ENCODE measurements around the gene COPG2. TPM values are rescaled to one million over a fixed set of nuclear protein-coding genes. Genes with fewer than 3 reads are reported as not detected.

Gene COPG2
- total RNA-seq, 1 donor from 2014 or later, result 16.9 TPM

- H3K4me1 ChIP-seq, result no peaks in the 10 kb centered on the region
- peaks cover 10% of the 10 kb centered on the region for H3K9me3 ChIP-seq
- H3K27ac ChIP-seq, result no peak overlapping the region
- DNase-seq, result no peak
- intact Hi-C loops (cut with DNase I), result no loop called here
- no peak for TF ChIP-seq CTCF (IDR thresholded peaks at IDR 0.05)
- ATAC-seq, result no peak
- no peaks in the 10 kb centered on the region for H3K36me3 ChIP-seq
- no peaks in the 10 kb centered on the region for H3K27me3 ChIP-seq (ENCODE audit: low read depth)
- H3K4me3 ChIP-seq, result no peak overlapping the region
Observed at GRCh38 chr7:130476297-130477150, 192.0 kb downstream of the COPG2 start.

GRCh38 chr7:130475776-130476175, 192.8 kb downstream of the COPG2 start:
- intact Hi-C loops (cut with DNase I), result no loop called here
- DNase-seq (no peak), ATAC-seq (no peak)
- no peak for TF ChIP-seq CTCF (IDR thresholded peaks at IDR 0.05)
- Histone ChIP-seq H3K27ac (no peak overlapping the region), H3K36me3 (no peaks in the 10 kb centered on the region), H3K27me3 (ENCODE audit: low read depth) (no peaks in the 10 kb centered on the region), H3K4me1 (no peaks in the 10 kb centered on the region), H3K4me3 (no peak overlapping the region), H3K9me3 (peaks cover 10% of the 10 kb centered on the region)

GRCh38 chr7:130473876-130474275, 194.7 kb downstream of the COPG2 start:
- Histone ChIP-seq H3K36me3 (no peaks in the 10 kb centered on the region), H3K9me3 (peaks cover 10% of the 10 kb centered on the region), H3K4me3 (no peak overlapping the region), H3K4me1 (no peaks in the 10 kb centered on the region), H3K27me3 (ENCODE audit: low read depth) (no peaks in the 10 kb centered on the region), H3K27ac (no peak overlapping the region)
- no peak for TF ChIP-seq CTCF (IDR thresholded peaks at IDR 0.05)
- ATAC-seq, result no peak
- intact Hi-C loops (cut with DNase I), result no loop called here
- DNase-seq, result no peak

- TF ChIP-seq CTCF (IDR thresholded peaks at IDR 0.05), result no peak
- no peaks in the 10 kb centered on the region for H3K36me3 ChIP-seq
- ATAC-seq, result no peak
Observed at GRCh38 chr7:130473289-130473688, 195.3 kb downstream of the COPG2 start.

GRCh38 chr7:130471974-130472373, 196.6 kb downstream of the COPG2 start:
- no peaks in the 10 kb centered on the region for H3K9me3 ChIP-seq
- ATAC-seq (no peak), DNase-seq (no peak)
- intact Hi-C loops (cut with DNase I), result no loop called here
- no peak for TF ChIP-seq CTCF (IDR thresholded peaks at IDR 0.05)
- no peaks in the 10 kb centered on the region for H3K36me3 ChIP-seq
- no peak overlapping the region for H3K4me3 ChIP-seq
- H3K27me3 ChIP-seq (ENCODE audit: low read depth), result no peaks in the 10 kb centered on the region
- H3K27ac ChIP-seq, result no peak overlapping the region
- H3K4me1 ChIP-seq, result no peaks in the 10 kb centered on the region

More at GRCh38 chr7:130473289-130473688, 195.3 kb downstream of the COPG2 start:
- no peak for DNase-seq
- Histone ChIP-seq H3K9me3 (peaks cover 5% of the 10 kb centered on the region), H3K4me1 (no peaks in the 10 kb centered on the region), H3K27ac (no peak overlapping the region), H3K4me3 (no peak overlapping the region), H3K27me3 (ENCODE audit: low read depth) (no peaks in the 10 kb centered on the region)
- intact Hi-C loops (cut with DNase I), result no loop called here

All from lower lobe of right lung (tissue), 2 donors.